HG02840 (cell line): ENCODE data around the gene ATRNL1.

Experiments
- ATAC-seq: cut with Tn5 transposase; IDR thresholded peaks from one replicate; pipeline ENCODE4 v1.9.1; 2021; ENCODE audit warnings: mild to moderate bottlenecking, moderate library complexity, moderate number of reproducible peaks; ENCODE audit not compliant: unreplicated experiment, low FRiP score

ATRNL1 gene

DNA sequence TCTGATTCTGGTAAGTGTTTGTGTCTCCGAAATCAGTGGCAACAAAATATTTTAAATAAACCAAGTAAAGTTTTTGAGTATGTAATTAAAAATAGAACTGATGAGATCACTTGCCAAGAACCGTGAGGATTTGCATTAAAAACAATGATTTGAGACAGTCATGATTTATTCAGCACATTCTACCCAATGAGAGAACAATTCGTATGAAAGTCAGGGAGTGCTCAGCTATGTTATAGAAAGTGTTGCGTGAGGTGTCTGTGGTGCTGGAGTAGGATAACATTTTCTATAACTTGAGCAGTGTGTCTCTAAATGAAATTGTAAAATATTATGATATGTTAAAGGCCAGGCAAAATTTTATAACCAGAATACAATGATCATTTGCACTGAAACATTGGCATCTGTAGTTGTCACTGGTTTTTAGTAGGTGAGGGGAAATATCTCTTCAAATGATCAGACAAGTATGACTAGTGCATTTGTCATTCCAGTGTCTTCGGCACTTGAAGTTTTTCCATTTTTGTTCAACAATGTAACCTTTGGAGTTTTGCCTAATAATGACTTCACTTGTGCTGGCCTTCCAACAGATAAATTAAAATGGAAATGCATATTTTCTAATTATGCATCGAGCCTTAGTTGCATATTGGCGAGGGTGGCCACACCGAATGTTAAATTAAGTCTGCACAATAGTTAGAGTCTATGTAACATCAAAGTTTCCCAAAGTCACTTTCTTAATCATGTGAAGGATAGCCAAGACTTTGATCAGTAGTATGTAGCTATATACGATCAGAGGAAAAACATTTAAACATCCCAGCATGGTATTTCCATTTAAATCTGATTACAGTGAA lies 844.0 kb downstream of the ATRNL1 start:
- ATAC-seq = no peak

- ATAC-seq = no peak
These were observed 844.5 kb downstream of the ATRNL1 start for GRCh38 chr10:115937768-115938056.

- no peak for ATAC-seq
These were observed 846.1 kb downstream of the ATRNL1 start for GRCh38 chr10:115939101-115939854.

DNA sequence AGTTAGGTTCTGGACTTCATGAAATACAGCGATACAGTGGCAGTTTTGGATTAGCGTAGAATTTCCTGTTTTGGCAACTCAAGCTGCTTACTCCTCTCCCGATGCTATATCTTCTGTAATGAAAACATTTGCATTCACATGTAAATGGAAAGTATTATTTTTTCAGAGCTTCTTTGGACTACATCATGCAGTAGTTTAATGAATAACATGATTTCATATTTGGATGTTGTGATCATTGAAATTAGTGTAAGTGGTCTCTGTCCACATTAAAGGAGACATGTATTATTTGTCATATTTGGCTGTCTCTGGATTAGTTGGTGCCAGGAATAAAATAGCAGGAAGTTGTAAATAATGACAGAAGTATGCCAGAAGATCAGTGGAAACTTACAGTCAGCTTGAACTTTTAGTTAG lies 848.2 kb downstream of the ATRNL1 start:
- ATAC-seq = no peak

GRCh38 chr10:115942101-115942500 lies 848.9 kb downstream of the ATRNL1 start:
- no peak for ATAC-seq

DNA sequence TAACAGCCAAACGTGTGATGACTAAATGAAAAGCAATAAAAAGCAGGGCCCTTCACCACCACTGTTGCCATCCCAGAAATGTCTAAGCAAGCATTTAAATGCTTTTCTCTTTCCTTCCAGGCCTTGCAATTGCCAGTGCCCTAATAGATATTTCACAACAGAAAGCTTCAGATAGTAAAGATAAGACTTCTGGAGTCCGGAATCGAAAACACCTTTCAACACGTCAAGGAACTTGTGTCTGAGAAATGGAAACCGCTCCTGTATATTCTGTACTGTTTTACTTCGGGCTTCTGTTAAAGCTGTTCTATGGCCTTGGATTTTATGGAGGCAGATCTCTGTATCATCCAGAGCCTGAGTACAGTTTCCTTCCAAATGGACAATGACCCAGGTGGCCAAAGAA lies 851.4 kb downstream of the ATRNL1 start:
- ATAC-seq = no peak

DNA sequence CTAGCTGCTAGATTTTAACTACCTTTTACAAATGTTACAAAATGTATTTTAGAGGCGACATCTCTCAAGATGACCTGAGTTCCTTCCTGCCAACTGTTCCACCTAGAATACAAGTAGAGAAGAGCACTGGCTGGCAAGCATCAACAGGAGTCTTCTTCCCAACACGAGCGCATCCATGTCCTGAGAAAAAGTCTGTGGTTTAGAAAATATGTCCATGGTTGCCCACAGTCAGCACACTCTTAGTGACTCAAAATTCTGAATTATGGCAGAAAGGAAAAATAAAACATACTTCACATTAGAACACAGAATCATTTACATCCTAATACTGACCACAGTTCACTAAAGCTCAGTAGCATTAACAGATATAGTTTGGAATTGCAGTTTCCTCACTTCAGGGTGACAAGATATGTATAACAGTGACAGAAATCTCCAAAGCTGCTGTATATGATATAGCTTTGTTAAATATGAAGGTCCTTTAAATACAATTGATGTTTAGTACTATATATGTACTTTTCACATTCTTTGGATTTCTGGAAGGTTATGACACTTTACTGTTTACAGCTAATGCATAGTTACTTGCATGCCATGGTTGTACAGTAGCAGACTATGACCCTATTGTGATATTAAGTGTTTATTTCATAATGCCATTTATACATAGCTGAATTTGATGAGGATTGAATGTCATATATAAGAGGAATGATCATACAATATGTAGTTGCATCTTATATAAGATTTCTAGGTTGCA lies 852.7 kb downstream of the ATRNL1 start:
- ATAC-seq = no peak

DNA sequence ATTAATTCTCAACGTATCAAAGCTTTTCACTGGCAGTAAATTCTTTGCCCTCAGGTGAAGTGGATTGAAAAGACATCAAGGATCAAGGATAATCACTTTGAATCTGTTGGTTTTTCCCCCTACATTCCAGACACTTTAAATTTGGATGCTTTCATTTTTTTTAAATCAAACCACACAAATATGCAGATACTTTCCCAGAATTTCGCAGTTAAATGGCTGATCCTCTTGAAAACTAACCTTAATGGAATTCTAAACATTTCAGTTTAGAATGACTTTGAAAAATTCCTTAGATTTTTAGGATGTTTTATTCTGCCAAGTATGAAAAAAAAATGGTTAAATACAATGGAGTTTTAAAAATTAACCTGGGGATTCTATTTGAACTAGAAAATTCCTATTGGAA lies 853.9 kb downstream of the ATRNL1 start:
- ATAC-seq = no peak

DNA sequence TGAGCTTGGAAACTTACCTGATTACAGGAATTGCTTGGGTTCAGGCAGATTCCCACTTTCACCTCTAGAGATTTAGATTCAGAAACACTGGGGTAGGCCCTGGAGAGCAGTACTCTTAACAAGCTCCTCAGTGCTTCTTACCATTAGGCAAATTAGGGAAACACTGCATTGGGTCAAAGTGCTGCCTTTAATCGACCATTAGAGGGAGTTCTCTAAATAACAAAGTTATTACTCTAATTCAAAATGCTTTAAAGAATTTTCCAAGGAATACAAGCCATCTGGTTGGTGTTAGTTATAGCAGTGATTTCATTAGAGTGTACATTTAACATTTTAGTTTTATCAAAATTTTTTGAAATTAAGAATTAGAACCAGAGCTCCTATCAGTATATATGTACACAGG lies 855.3 kb downstream of the ATRNL1 start:
- ATAC-seq = no peak

DNA sequence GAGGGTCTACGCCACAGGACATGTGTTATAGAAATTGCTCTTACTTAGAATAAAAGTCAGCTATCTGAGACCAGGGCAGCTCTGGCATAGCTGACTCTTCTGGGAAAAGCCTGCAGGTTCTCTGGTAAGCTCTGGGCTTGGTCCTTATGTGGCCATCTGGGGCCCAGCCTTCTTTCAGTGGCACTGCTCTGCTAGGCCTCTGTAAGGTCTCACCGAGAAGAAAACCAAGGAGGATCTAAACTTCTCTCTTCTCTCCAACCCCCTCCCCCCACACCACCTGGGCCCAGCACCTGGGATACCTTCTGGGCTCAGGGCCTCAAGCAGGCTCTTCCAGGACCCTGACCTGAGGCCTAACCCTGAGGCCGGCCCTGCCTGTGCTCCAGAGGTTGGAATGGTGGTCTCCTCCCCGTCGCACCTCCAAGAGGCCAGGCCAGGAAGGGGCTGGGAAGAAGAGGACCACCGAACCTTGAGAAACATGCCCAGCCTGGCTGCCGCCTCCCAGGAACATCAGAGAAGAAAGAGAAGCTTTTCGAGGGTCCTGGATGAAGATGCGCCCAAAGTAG lies 856.2 kb downstream of the ATRNL1 start:
- no peak for ATAC-seq

DNA sequence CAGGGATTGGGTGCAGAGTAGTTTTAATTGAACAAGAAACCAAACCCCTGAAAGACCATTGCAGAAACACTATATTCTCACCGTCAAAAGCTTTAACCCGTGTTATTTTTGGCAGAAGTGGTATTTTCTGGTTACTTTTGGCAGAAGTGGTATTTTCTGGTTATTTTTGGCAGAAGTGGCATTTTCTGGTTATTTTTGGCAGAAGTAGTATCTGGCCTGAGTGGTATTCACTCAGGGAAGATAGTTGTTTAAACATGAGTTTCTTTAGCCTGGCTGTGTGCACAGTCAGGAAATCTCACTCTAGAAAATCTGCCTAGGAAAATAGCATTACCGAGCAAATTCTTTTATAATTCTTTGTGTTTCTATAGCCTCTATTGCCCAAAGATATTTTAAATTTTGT lies 857.2 kb downstream of the ATRNL1 start:
- ATAC-seq = no peak

GRCh38 chr10:115951242-115951641 lies 858.1 kb downstream of the ATRNL1 start:
- no peak for ATAC-seq

GRCh38 chr10:115953281-115953680 lies 860.1 kb downstream of the ATRNL1 start:
- ATAC-seq = no peak

GRCh38 chr10:115953968-115954367 lies 860.8 kb downstream of the ATRNL1 start:
- ATAC-seq = no peak

DNA sequence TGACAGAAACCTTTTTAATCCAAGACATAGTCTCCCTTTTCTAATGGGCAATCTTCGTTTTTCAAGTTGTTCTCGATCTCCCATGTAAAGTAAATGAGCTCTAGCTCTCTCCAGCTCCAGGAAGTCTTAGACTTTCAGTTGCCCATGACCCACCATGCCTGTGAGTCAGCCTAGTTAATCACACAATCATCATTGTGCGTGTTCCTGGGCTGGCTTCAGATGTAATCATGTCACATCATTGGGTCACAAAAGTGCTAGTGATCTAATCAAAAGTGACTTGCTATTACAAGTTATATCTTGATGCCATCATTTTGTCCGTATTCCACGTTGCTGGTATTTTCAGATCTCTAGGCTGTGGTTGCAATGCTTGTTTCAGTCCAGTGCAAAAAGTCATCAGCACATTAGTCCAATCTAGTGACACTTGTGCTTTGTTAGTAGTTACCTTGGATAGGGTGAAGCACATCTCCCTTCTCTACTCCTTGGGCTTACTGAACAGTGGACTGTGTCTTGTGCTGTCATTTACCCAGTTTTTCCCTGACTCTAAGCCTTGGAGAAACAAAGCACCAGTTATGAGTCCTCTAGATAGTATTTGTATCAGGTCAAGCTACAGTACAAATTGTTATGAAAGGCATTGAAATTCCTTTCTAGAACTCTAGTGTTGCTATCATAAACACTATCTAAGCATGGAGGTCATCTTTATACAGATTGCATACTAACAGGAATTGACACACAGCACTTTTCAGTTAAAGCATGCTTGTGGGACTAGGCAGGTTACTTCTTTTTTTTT lies 863.3 kb downstream of the ATRNL1 start:
- no peak for ATAC-seq

DNA sequence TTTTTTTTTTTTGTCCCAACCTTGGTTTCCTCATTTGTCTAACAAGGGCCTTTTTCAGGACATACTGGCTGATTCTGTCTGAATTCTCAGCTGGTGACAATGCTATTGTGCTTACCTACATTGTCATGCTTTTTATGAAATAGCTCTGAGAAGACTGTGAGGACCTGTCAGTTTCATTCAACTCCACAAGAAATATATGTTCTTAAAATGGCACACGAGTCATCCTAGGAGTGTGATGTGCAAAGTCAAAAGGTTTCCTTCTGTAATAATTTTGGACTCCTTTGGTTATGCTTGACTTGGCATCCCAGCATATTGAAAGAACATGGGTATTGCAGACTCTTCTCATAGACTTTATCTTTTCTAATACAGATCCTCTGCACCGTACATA lies 863.8 kb downstream of the ATRNL1 start:
- no peak for ATAC-seq

DNA sequence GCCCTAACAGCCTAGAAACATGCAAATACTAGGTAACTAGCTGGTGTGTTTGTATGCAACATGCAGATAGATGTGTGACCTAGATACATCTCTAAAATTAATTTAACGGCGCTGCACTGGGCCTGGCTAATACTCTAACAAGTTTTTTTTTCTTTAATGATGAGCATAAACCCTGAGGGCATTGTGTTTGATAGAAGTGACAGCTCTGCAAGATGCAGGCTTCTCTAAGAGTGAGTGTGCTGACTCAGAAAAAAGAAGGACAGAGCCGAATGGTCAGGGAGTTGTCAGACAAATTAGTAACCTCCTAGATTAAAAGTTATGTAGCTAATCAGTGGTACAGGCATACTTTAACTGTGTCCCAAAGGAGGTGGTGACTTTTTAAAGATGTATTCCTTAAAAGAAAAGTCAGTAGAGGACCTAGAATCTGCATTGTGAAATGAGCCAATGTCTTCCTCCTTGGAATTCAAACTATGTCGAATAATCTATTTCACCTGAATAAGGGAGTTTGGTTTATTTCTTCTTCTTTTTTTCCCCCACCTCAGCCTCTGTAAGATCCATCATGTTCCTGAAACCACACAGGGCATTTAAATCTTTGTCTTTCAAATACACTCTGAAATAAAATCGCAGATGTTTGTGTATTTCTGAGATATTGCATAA lies 864.7 kb downstream of the ATRNL1 start:
- ATAC-seq = no peak

- ATAC-seq = no peak
These were observed 870.7 kb downstream of the ATRNL1 start for GRCh38 chr10:115963848-115964247.

DNA sequence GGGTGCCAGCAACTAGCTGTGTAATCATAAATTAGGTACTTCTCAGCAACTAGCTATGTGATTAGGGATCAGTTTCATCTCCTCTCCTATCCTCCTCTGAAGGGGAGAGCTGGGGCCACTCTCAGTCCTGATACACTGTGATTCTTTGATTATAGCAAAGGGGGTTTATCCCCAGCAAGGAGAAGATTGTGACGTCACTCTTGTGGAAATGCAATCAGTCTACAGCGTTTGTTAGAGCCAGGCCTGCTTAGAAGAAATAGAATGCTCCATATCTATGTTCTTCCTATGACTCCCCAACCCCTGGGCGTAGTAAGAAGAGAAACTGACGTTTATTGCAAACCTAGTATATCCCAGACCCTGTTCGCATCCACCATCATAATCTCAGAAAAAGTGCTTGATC lies 871.7 kb downstream of the ATRNL1 start:
- no peak for ATAC-seq

- no peak for ATAC-seq
These were observed 872.2 kb downstream of the ATRNL1 start for GRCh38 chr10:115965376-115965775.
